ENCODE results near the gene YTHDF1.

- TF ChIP-seq CTCF (conservative IDR thresholded peaks at IDR 0.05) (no peak), EZH2 (IDR thresholded peaks at IDR 0.05; ENCODE audit: low read depth) (no peak)
These were observed 65.5 kb downstream of the YTHDF1 start for GRCh38 chr20:63150391-63150898.
